Transverse colon (tissue), 4 donors: ENCODE measurements around the gene SASH1. TPM values are rescaled to one million over a fixed set of nuclear protein-coding genes. Genes with fewer than 3 reads are reported as not detected.

ENCODE experiments used
- DNase-seq: peaks from one replicate; pipeline ENCODE4 v3.0.0-alpha.2; 2019
- H3K27ac ChIP-seq, 4 donors: fragments of 200-600 bp; sonication (generic); 2 replicates each; pipeline ENCODE4 v1.5.1; 2016 to 2018; ENCODE audit warnings: inconsistent platforms in 4 of 4
- H3K27me3 ChIP-seq: fragments of 200-600 bp; sonication (generic); 2 replicates; pipeline ENCODE4 v1.5.1; 2017; ENCODE audit warnings: inconsistent platforms
- H3K36me3 ChIP-seq, 4 donors: fragments of 200-600 bp; sonication (generic); 2 replicates each; pipeline ENCODE4 v1.5.1; 2017 to 2019; ENCODE audit warnings: inconsistent platforms in 4 of 4
- H3K4me1 ChIP-seq, 4 donors: fragments of 200-600 bp; sonication (generic); 2 replicates each; pipeline ENCODE4 v1.5.1; 2017 to 2020; ENCODE audit warnings: inconsistent platforms in 4 of 4
- H3K4me3 ChIP-seq, 4 donors: fragments of 200-600 bp; sonication (generic); 1 replicate in 1 of 4; 2 replicates in 3 of 4; pipeline versions ENCODE4 v1.5.1 to v1.6.1; 2017 to 2019; ENCODE audit warnings: inconsistent platforms in 4 of 4
- H3K9me3 ChIP-seq, 2 donors: fragments of 200-600 bp; sonication (generic); 2 replicates each; pipeline ENCODE4 v1.5.1; 2017 to 2019; ENCODE audit warnings: inconsistent platforms in 2 of 2
- EP300 ChIP-seq: sonication (generic); formaldehyde crosslinking; IDR thresholded peaks from one replicate; pipeline ENCODE4 v1.6.1; 2017; ENCODE audit warnings: antibody characterized with exemption, low read depth
- POLR2A ChIP-seq: fragments of 450-650 bp; IDR thresholded peaks from one replicate; pipeline ENCODE4 v1.6.1; 2016; ENCODE audit warnings: antibody characterized with exemption, mild to moderate bottlenecking, moderate library complexity
- POLR2AphosphoS5 ChIP-seq, 3 donors: sonication (generic); formaldehyde crosslinking; IDR thresholded peaks; one replicate each; pipeline ENCODE4 v1.6.1; 2016; ENCODE audit warnings: antibody characterized with exemption in 3 of 3
- WGBS, 2 donors: methylation state at CpG; one replicate each; pipeline ENCODE4 v1.1.5; 2018; ENCODE audit warnings: low coverage in 1 of 2; 5-methylcytosine and 5-hydroxymethylcytosine counted together
- in situ Hi-C, 4 donors: fragments of 200-750 bp; cut with MboI; loops; one replicate each; pipeline versions ENCODE4 v1.15.0 to v1.15.1; 2017; ENCODE audit warnings: low sequenced_read_pairs in 3 of 4, low pct_ligation_motif_present in 1 of 4, low pct_unique_long_range_greater_than_20kb in 1 of 4
- intact Hi-C: fragments of 100-400 bp; cut with DNase I; formaldehyde crosslinking; loops from one replicate; pipeline ENCODE4 v1.15.1; 2023; ENCODE audit warnings: low total_unique reads
- total RNA-seq, 4 donors: library from RNA; depleted of rRNA; stranded (reverse); fragments of >200 nt; gene quantifications; one replicate each; pipeline ENCODE4 v1.1.0, GENCODE V29; 2016
- TF ChIP-seq, protein P1 (sequence below), 5 experiments: fragments of 200-600 bp in 3 of 5; fragments of 450-650 bp in 2 of 5; sonication (generic) in 3 of 5; IDR thresholded peaks; 1 replicate in 2 of 5; 2 replicates in 3 of 5; pipeline ENCODE4 v1.5.1; 2016 to 2017; ENCODE audit warnings: antibody characterized with exemption in 5 of 5, inconsistent platforms in 3 of 5, mild to moderate bottlenecking in 2 of 5, moderate library complexity in 1 of 5

SASH1 gene
- total RNA-seq, 4 donors from 2014 or later = 16.5 to 71.6 (median 28.7) TPM

DNA sequence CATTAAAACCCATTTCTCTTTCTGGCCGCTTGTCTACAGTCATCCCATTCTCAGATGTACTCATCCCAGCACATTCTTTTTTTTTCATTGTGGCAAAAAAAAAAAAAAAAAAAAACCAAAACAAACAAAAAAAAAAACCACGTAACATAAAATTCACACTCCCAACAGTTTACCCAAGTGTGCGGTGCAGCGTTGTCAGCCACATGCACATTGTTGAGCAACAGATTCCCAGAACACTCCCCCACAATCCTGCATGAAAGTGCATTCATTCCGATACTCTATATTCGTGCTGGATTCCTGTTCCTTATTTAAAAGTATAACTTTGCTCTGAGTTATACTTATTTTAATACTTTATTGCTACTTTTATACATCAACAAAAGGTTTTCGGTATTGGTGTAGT, 96.0 kb downstream of the SASH1 start:
- Histone ChIP-seq H3K27ac (no peak overlapping the region), H3K36me3 (no peaks in the 10 kb centered on the region), H3K4me3 (no peak overlapping the region), H3K9me3 (no peaks in the 10 kb centered on the region), H3K4me1 (peaks cover 0 to 10% (median 0%) of the 10 kb centered on the region in 4 donors), H3K27me3 (no peaks in the 10 kb centered on the region)
- intact Hi-C loops (no loop called here), in situ Hi-C loops (no loop called here)
- DNase-seq = no peak
- no peak for TF ChIP-seq POLR2AphosphoS5 (IDR thresholded peaks at IDR 0.05)
- TF ChIP-seq, protein P1, sequence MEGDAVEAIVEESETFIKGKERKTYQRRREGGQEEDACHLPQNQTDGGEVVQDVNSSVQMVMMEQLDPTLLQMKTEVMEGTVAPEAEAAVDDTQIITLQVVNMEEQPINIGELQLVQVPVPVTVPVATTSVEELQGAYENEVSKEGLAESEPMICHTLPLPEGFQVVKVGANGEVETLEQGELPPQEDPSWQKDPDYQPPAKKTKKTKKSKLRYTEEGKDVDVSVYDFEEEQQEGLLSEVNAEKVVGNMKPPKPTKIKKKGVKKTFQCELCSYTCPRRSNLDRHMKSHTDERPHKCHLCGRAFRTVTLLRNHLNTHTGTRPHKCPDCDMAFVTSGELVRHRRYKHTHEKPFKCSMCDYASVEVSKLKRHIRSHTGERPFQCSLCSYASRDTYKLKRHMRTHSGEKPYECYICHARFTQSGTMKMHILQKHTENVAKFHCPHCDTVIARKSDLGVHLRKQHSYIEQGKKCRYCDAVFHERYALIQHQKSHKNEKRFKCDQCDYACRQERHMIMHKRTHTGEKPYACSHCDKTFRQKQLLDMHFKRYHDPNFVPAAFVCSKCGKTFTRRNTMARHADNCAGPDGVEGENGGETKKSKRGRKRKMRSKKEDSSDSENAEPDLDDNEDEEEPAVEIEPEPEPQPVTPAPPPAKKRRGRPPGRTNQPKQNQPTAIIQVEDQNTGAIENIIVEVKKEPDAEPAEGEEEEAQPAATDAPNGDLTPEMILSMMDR (IDR thresholded peaks at IDR 0.05) = no peak
- TF ChIP-seq EP300 = no peak
- no peak for TF ChIP-seq POLR2A
- WGBS, 2 donors = 84 to 91% methylated on average over 7 of the region's 7 CpGs

- Histone ChIP-seq H3K27ac (no peak overlapping the region), H3K9me3 (no peaks in the 10 kb centered on the region), H3K36me3 (no peaks in the 10 kb centered on the region), H3K27me3 (no peaks in the 10 kb centered on the region), H3K4me3 (no peak overlapping the region), H3K4me1 (peaks cover 0 to 10% (median 0%) of the 10 kb centered on the region in 4 donors)
- intact Hi-C loops = no loop called here
- 91 to 92% methylated on average over 13 of the region's 13 CpGs for WGBS, 2 donors
- no peak for DNase-seq
- TF ChIP-seq POLR2AphosphoS5 (IDR thresholded peaks at IDR 0.05) (no peak), POLR2A (no peak), EP300 (no peak)
- TF ChIP-seq, protein P1 (IDR thresholded peaks at IDR 0.05) = no peak
- in situ Hi-C loops = no loop called here
Observed at GRCh38 chr6:148440016-148440415, 97.4 kb downstream of the SASH1 start.

- 56 to 72% methylated on average over 5 to 9 of the region's 9 CpGs for WGBS, 2 donors
- intact Hi-C loops = no loop called here
Observed at GRCh38 chr6:148440877-148441453, 98.3 kb downstream of the SASH1 start.

DNA sequence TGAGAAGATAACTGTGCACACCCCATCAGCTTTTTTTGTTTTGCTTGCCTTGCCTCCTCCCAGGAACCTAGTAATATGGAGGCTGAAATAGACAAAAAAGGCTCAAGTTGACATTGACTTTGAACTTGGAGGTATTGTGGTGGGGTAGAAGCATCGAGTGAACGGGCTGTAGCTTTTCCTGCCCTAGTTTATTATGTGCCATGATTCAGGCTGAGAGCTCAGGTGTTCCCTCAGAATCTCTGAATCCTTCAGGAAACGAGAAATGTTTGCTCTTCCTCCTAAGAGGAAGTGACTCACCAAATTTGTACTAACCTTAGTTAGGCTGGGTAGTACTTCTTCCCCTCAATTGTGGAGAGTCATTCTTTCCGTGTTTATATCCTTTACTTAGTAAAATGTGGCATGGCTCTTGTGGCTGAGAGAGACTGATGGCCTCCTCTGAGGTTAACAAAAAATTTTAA, 98.8 kb downstream of the SASH1 start:
- peaks cover 0 to 10% (median 0%) of the 10 kb centered on the region in 4 donors for H3K4me1 ChIP-seq
- WGBS, 2 donors = 31 to 45% methylated on average over 3 to 4 of the region's 4 CpGs
- in situ Hi-C loops = no loop called here
- H3K9me3 ChIP-seq = no peaks in the 10 kb centered on the region
- intact Hi-C loops = no loop called here
- H3K27me3 ChIP-seq = no peaks in the 10 kb centered on the region
- no peaks in the 10 kb centered on the region for H3K36me3 ChIP-seq
- TF ChIP-seq, protein P1 (IDR thresholded peaks at IDR 0.05) = no peak
- TF ChIP-seq POLR2AphosphoS5 (IDR thresholded peaks at IDR 0.05) = peak in 1 of 3 donors; percentile 23
- no peak overlapping the region for H3K4me3 ChIP-seq
- DNase-seq = no peak
- peak overlapping the region; percentile 19 to 66 (median 50) for H3K27ac ChIP-seq

More at GRCh38 chr6:148440877-148441453, 98.3 kb downstream of the SASH1 start:
- H3K4me1 ChIP-seq = peaks cover 0 to 10% (median 0%) of the 10 kb centered on the region in 4 donors
- H3K27ac ChIP-seq = peak overlapping the region; percentile 19 to 66 (median 50)
- H3K27me3 ChIP-seq = no peaks in the 10 kb centered on the region
- H3K36me3 ChIP-seq = no peaks in the 10 kb centered on the region
- TF ChIP-seq, protein P1 (IDR thresholded peaks at IDR 0.05) = no peak
- TF ChIP-seq POLR2AphosphoS5 (IDR thresholded peaks at IDR 0.05) (peak in 2 of 3 donors; percentile 26 to 43), POLR2A (no peak)
- H3K9me3 ChIP-seq = no peaks in the 10 kb centered on the region
- no peak overlapping the region for H3K4me3 ChIP-seq
- in situ Hi-C loops = no loop called here
- peak; percentile 30 for DNase-seq
